Neuronal stem cell (in vitro differentiated cells): Measurements from ENCODE around the gene LRRC59.

Experiments
- DNase-seq: peaks from one replicate; pipeline ENCODE4 v3.0.0-alpha.2; 2013; ENCODE audit warnings: low spot score
- H2AFZ ChIP-seq: one replicate; pipeline ENCODE4 v1.6.1; 2013; ENCODE audit warnings: mild to moderate bottlenecking, low read length, inconsistent platforms
- H2AK5ac ChIP-seq: 2 replicates; pipeline ENCODE4 v1.6.1; 2013; ENCODE audit warnings: low read depth, mild to moderate bottlenecking, inconsistent platforms, low read length, moderate library complexity, mixed read lengths
- H2BK120ac ChIP-seq: 2 replicates; pipeline ENCODE4 v1.6.1; 2013; ENCODE audit warnings: low read depth, mild to moderate bottlenecking, inconsistent platforms, low read length, moderate library complexity, mixed read lengths
- H2BK12ac ChIP-seq: one replicate; pipeline ENCODE4 v1.6.1; 2013; ENCODE audit warnings: low read length, inconsistent platforms
- H2BK15ac ChIP-seq: 2 replicates; pipeline ENCODE4 v1.6.1; 2013; ENCODE audit warnings: mild to moderate bottlenecking, low read length, inconsistent platforms, mixed read lengths
- H2BK5ac ChIP-seq: one replicate; pipeline ENCODE4 v1.6.1; 2013; ENCODE audit warnings: inconsistent platforms, mild to moderate bottlenecking, low read length, moderate library complexity
- H3K14ac ChIP-seq: one replicate; pipeline ENCODE4 v1.6.1; 2013; ENCODE audit warnings: low read length, inconsistent platforms
- H3K18ac ChIP-seq: 2 replicates; pipeline ENCODE4 v1.6.1; 2013; ENCODE audit warnings: low read length, inconsistent platforms
- H3K23ac ChIP-seq: 2 replicates; pipeline ENCODE4 v1.6.1; 2013; ENCODE audit warnings: low read depth, mild to moderate bottlenecking, mixed read lengths, low read length, inconsistent platforms; ENCODE audit not compliant: poor library complexity
- H3K27ac ChIP-seq: replicated peaks from 3 replicates; pipeline ENCODE4 v1.5.1; 2013; ENCODE audit warnings: low read length, inconsistent platforms
- H3K27me3 ChIP-seq, 3 experiments: 2 replicates each; pipeline ENCODE4 v1.6.1; 2013; ENCODE audit warnings: low read length in 3 of 3, mild to moderate bottlenecking in 2 of 3, inconsistent platforms in 1 of 3, low read depth in 1 of 3, mixed read lengths in 1 of 3, moderate library complexity in 1 of 3; ENCODE audit not compliant: control insufficient read depth in 3 of 3, insufficient read depth in 3 of 3
- H3K36me3 ChIP-seq, 2 donors: replicated peaks in 1 of 2; 2 replicates each; pipeline ENCODE4 v1.6.1; 2013; ENCODE audit warnings: low read length in 2 of 2; ENCODE audit not compliant: control insufficient read depth in 2 of 2, insufficient read depth in 2 of 2
- H3K4ac ChIP-seq: 2 replicates; pipeline ENCODE4 v1.6.1; 2013; ENCODE audit warnings: inconsistent platforms, mild to moderate bottlenecking, low read length, moderate library complexity
- H3K4me1 ChIP-seq, 2 donors: 1 replicate in 1 of 2; 2 replicates in 1 of 2; pipeline ENCODE4 v1.6.1; 2013; ENCODE audit warnings: low read length in 2 of 2, low read depth in 1 of 2; ENCODE audit not compliant: control insufficient read depth in 2 of 2, insufficient read depth in 1 of 2
- H3K4me2 ChIP-seq: one replicate; pipeline ENCODE4 v1.6.1; 2013; ENCODE audit warnings: mild to moderate bottlenecking, low read length, inconsistent platforms; ENCODE audit not compliant: insufficient read depth, poor library complexity, severe bottlenecking
- H3K4me3 ChIP-seq, 2 donors: 2 replicates each; pipeline ENCODE4 v1.5.1; 2013; ENCODE audit warnings: low read length in 2 of 2, mild to moderate bottlenecking in 2 of 2, inconsistent platforms in 1 of 2, moderate library complexity in 1 of 2
- H3K79me1 ChIP-seq: one replicate; pipeline ENCODE4 v1.6.1; 2013; ENCODE audit warnings: low read depth, mild to moderate bottlenecking, inconsistent platforms, low read length, moderate library complexity
- H3K9ac ChIP-seq: one replicate; pipeline ENCODE4 v1.6.1; 2013; ENCODE audit warnings: mild to moderate bottlenecking, low read depth, low read length, inconsistent platforms; ENCODE audit not compliant: poor library complexity
- H3K9me3 ChIP-seq, 2 donors: replicated peaks in 1 of 2; 2 replicates each; pipeline versions ENCODE3 to v1.6.1; 2013; ENCODE audit warnings: low read length in 2 of 2, mild to moderate bottlenecking in 2 of 2, inconsistent platforms in 1 of 2, low read depth in 1 of 2, mixed read lengths in 1 of 2, moderate library complexity in 1 of 2; ENCODE audit not compliant: control insufficient read depth in 2 of 2, insufficient read depth in 1 of 2
- H4K8ac ChIP-seq: one replicate; pipeline ENCODE4 v1.6.1; 2013; ENCODE audit warnings: low read depth, mild to moderate bottlenecking, inconsistent platforms, low read length, moderate library complexity
- H4K91ac ChIP-seq: one replicate; pipeline ENCODE4 v1.6.1; 2013; ENCODE audit warnings: low read length, low read depth, mild to moderate bottlenecking, inconsistent platforms; ENCODE audit not compliant: poor library complexity
- WGBS, 2 donors: extraction: QIAGEN DNeasy Blood & Tissue Kit; methylation state at CpG; one replicate each; pipeline ENCODE4 v1.1.7; 2013; ENCODE audit warnings: missing lambda C conversion rate in 2 of 2, mixed read lengths in 1 of 2; ENCODE audit not compliant: insufficient read length in 2 of 2, insufficient replicate concordance in 1 of 2; ENCODE audit errors: extremely low coverage in 2 of 2; 5-methylcytosine and 5-hydroxymethylcytosine counted together

LRRC59 gene

DNA sequence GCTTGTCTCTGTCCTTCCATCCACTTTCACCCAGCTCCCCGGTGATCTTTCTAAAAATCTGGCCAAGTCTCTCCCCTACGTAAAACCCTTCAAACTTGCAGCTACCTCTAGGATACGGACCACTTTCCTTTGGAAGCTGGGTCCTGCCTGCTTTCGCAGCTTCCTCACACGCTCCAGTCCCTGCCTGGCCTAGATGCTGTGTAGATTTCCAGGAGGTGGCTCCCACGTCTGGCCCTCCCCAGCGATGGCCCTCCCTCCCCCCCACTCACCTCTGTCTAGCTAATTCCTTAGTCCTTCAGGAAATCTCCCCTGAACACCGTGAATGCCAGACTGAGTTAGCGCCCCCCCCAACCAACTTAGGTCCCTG is 579 bp upstream of the LRRC59 start:
- no peak overlapping the region for H2BK15ac ChIP-seq
- H3K36me3 ChIP-seq, result peaks cover 15 to 32% of the 10 kb centered on the region in 2 donors
- H2AFZ ChIP-seq, result peak overlapping the region; percentile 81
- H3K14ac ChIP-seq, result no peak overlapping the region
- WGBS, 2 donors, result no CpG with 5 or more reads among the region's 9 CpGs
- H3K4ac ChIP-seq, result no peak overlapping the region
- no peak overlapping the region for H2BK12ac ChIP-seq
- no peak overlapping the region for H3K23ac ChIP-seq
- no peak overlapping the region for H3K27ac ChIP-seq
- H3K79me1 ChIP-seq, result peaks cover 2% of the 10 kb centered on the region
- peaks cover 0 to 4% of the 10 kb centered on the region in 2 donors for H3K9me3 ChIP-seq
- no peak overlapping the region for H3K9ac ChIP-seq
- no peaks in the 10 kb centered on the region for H3K27me3 ChIP-seq
- no peak overlapping the region for H2AK5ac ChIP-seq
- H2BK5ac ChIP-seq, result no peak overlapping the region
- H3K4me2 ChIP-seq, result peak overlapping the region; percentile 74
- no peak overlapping the region for H4K91ac ChIP-seq
- H3K4me3 ChIP-seq, result peak overlapping the region in 1 of 2 donors; percentile 94
- peaks cover 10% of the 10 kb centered on the region in 2 donors for H3K4me1 ChIP-seq
- H2BK120ac ChIP-seq, result no peak overlapping the region
- no peak overlapping the region for H3K18ac ChIP-seq
- no peak for DNase-seq
- H4K8ac ChIP-seq, result no peak overlapping the region

DNA sequence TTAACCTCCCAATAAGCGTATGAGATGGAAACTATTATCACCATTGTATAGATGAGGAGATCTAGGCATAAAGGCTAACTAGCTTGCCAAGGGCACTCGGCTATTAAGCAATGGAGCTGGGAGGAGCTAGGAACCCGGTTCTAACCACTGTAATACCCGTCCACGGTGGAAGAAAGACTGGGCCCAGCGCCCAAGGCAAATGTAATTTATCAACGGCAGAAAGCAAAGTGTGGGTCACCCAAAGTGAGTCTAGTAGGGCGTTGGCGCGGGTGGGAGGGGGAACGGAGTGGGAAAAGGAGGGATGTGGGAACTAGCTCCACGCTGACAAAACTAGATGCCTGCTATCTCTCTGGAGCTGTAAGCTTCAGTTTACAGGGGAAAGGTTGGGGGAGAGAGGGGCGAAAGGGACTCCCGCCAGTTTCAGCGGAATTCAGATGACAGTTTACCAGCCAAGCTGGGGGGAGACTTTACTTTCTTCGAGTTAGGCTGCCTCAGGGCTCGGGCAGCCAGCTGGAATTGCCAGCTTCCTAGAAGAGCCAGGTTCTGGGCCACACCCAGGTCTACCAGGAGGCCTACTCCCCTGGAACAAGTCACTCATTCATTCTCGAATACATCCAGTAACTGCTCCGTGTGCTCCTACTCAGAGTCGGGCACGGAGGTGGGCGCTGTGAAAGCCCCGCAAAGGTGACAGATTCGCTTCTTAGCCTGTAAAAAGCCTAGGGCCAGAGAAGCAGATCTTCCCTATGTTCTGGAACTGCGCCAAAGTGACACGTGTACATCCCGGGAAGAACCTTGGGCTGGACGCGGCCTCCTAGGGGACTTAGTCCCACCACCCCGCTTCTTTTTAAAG is 837 bp downstream of the LRRC59 start:
- Histone ChIP-seq H3K23ac (peak overlapping the region; percentile 23), H2BK15ac (no peak overlapping the region), H3K14ac (no peak overlapping the region), H3K18ac (no peak overlapping the region), H3K4ac (no peak overlapping the region), H2AFZ (peak overlapping the region; percentile 81), H2AK5ac (peak overlapping the region; percentile 60), H3K9me3 (peaks cover 0 to 4% of the 10 kb centered on the region in 2 donors), H4K91ac (no peak overlapping the region), H3K79me1 (peaks cover 2% of the 10 kb centered on the region), H3K9ac (peak overlapping the region; percentile 78), H4K8ac (no peak overlapping the region), H2BK120ac (no peak overlapping the region), H2BK5ac (no peak overlapping the region), H3K4me2 (peak overlapping the region; percentile 74), H3K4me3 (peak overlapping the region; percentile 94 to 96), H2BK12ac (no peak overlapping the region), H3K4me1 (peaks cover 10% of the 10 kb centered on the region in 2 donors), H3K36me3 (peaks cover 25 to 46% of the 10 kb centered on the region in 2 donors), H3K27me3 (no peaks in the 10 kb centered on the region), H3K27ac (no peak overlapping the region)
- peak; percentile 1 for DNase-seq
- WGBS, 2 donors, result no CpG with 5 or more reads among the region's 30 CpGs

- Histone ChIP-seq H3K14ac (no peak overlapping the region), H3K27me3 (no peaks in the 10 kb centered on the region), H2AFZ (no peak overlapping the region), H3K9ac (no peak overlapping the region), H4K91ac (no peak overlapping the region), H3K36me3 (peaks cover 32 to 64% of the 10 kb centered on the region in 2 donors), H2AK5ac (no peak overlapping the region), H2BK15ac (no peak overlapping the region), H3K4ac (no peak overlapping the region), H2BK12ac (no peak overlapping the region), H3K4me3 (no peak overlapping the region), H3K4me1 (peaks cover 10% of the 10 kb centered on the region in 2 donors), H3K9me3 (peaks cover 0 to 4% of the 10 kb centered on the region in 2 donors), H2BK5ac (no peak overlapping the region), H3K27ac (no peak overlapping the region), H3K79me1 (peaks cover 2% of the 10 kb centered on the region), H3K18ac (no peak overlapping the region), H3K4me2 (no peak overlapping the region), H4K8ac (no peak overlapping the region), H3K23ac (no peak overlapping the region), H2BK120ac (no peak overlapping the region)
- no peak for DNase-seq
- no CpG with 5 or more reads among the region's 3 CpGs for WGBS, 2 donors
These were observed 2.6 kb downstream of the LRRC59 start for GRCh38 chr17:50394711-50395110.

GRCh38 chr17:50393700-50394099 is 3.6 kb downstream of the LRRC59 start:
- Histone ChIP-seq H3K9me3 (no peaks in the 10 kb centered on the region), H3K4me3 (no peak overlapping the region), H3K14ac (no peak overlapping the region), H2AFZ (no peak overlapping the region), H3K4ac (no peak overlapping the region), H3K4me2 (no peak overlapping the region), H3K36me3 (peaks cover 38 to 74% of the 10 kb centered on the region in 2 donors), H3K18ac (no peak overlapping the region), H4K91ac (no peak overlapping the region), H2BK12ac (no peak overlapping the region), H4K8ac (no peak overlapping the region), H3K79me1 (peaks cover 5% of the 10 kb centered on the region), H3K23ac (no peak overlapping the region), H3K27me3 (no peaks in the 10 kb centered on the region), H3K4me1 (peaks cover 10% of the 10 kb centered on the region in 2 donors), H2BK15ac (no peak overlapping the region), H3K9ac (no peak overlapping the region), H3K27ac (no peak overlapping the region), H2BK5ac (no peak overlapping the region), H2AK5ac (no peak overlapping the region), H2BK120ac (no peak overlapping the region)
- no peak for DNase-seq
- no CpG with 5 or more reads among the region's 5 CpGs for WGBS, 2 donors
